ENCODE measurements around the gene KPNA3.

DNA sequence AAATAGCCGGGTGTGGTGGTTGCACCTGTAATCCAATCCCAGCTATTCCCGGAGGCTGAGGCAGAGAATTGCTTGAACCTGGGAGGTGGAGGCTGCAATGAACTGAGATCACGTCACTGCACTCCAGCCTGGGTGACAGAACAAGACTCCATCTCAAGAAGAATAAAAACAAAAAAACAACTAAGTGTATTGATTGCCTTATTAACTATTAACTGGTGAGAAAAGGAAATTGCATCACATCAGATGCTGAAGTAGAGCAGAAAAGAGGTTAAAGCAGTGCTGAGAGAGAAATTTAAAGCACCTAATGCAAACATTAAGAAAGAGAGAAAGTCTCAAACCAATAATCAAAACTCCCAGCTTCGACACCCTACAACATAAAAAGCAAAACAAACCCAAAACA lies 38.3 kb downstream of the KPNA3 start:
- TF ChIP-seq, protein P1, sequence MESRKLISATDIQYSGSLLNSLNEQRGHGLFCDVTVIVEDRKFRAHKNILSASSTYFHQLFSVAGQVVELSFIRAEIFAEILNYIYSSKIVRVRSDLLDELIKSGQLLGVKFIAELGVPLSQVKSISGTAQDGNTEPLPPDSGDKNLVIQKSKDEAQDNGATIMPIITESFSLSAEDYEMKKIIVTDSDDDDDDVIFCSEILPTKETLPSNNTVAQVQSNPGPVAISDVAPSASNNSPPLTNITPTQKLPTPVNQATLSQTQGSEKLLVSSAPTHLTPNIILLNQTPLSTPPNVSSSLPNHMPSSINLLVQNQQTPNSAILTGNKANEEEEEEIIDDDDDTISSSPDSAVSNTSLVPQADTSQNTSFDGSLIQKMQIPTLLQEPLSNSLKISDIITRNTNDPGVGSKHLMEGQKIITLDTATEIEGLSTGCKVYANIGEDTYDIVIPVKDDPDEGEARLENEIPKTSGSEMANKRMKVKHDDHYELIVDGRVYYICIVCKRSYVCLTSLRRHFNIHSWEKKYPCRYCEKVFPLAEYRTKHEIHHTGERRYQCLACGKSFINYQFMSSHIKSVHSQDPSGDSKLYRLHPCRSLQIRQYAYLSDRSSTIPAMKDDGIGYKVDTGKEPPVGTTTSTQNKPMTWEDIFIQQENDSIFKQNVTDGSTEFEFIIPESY (IDR thresholded peaks at IDR 0.05) = no peak
- TF ChIP-seq TAF1 (conservative IDR thresholded peaks at IDR 0.05) (no peak), HNF4A (conservative IDR thresholded peaks at IDR 0.05) (peak; percentile 10 to 40), RXRA (IDR thresholded peaks at IDR 0.05) (peak in 1 of 2 donors; percentile 69), RAD21 (IDR thresholded peaks at IDR 0.05) (no peak), SP1 (IDR thresholded peaks at IDR 0.05) (no peak)
- TF ChIP-seq, protein P2, sequence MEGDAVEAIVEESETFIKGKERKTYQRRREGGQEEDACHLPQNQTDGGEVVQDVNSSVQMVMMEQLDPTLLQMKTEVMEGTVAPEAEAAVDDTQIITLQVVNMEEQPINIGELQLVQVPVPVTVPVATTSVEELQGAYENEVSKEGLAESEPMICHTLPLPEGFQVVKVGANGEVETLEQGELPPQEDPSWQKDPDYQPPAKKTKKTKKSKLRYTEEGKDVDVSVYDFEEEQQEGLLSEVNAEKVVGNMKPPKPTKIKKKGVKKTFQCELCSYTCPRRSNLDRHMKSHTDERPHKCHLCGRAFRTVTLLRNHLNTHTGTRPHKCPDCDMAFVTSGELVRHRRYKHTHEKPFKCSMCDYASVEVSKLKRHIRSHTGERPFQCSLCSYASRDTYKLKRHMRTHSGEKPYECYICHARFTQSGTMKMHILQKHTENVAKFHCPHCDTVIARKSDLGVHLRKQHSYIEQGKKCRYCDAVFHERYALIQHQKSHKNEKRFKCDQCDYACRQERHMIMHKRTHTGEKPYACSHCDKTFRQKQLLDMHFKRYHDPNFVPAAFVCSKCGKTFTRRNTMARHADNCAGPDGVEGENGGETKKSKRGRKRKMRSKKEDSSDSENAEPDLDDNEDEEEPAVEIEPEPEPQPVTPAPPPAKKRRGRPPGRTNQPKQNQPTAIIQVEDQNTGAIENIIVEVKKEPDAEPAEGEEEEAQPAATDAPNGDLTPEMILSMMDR (IDR thresholded peaks at IDR 0.05; ENCODE audit: low read depth, low read length, missing input control) = no peak
- TF ChIP-seq, protein P3, sequence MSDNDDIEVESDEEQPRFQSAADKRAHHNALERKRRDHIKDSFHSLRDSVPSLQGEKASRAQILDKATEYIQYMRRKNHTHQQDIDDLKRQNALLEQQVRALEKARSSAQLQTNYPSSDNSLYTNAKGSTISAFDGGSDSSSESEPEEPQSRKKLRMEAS (IDR thresholded peaks at IDR 0.05) = no peak

Measured in liver (tissue), 3 donors.